ENCODE measurements around the gene JADE1. TPM values are rescaled to one million over a fixed set of nuclear protein-coding genes. Genes with fewer than 3 reads are reported as not detected.

Gene JADE1
- total RNA-seq, 1 experiment from 2014 or later = 31.5 TPM

GRCh38 chr4:128841402-128841801 lies 31.9 kb downstream of the JADE1 start:
- Histone ChIP-seq H3K4me1 (ENCODE audit: low read length) (peaks cover 32% of the 10 kb centered on the region), H3K36me3 (ENCODE audit: insufficient read depth, low read length) (peaks cover 86% of the 10 kb centered on the region), H4K20me1 (ENCODE audit: insufficient read depth, low read depth, low read length) (peaks cover 40% of the 10 kb centered on the region), H3K27me3 (ENCODE audit: low read length) (no peaks in the 10 kb centered on the region), H3K9me2 (replicated peaks; ENCODE audit: insufficient read depth, low read length) (no peaks in the 10 kb centered on the region), H3K9me3 (ENCODE audit: low read length) (no peaks in the 10 kb centered on the region), H3K4me3 (ENCODE audit: low read length) (no peak overlapping the region), H3K27ac (ENCODE audit: low read length) (no peak overlapping the region), H3K4me2 (ENCODE audit: low read depth, low read length, poor library complexity, severe bottlenecking) (no peak overlapping the region), H3K79me2 (ENCODE audit: low read length) (peaks cover 100% of the 10 kb centered on the region), H3K9ac (ENCODE audit: low read length) (no peak overlapping the region), H2AFZ (ENCODE audit: low read length) (no peak overlapping the region)
- no peak for DNase-seq

GRCh38 chr4:128844931-128845330 lies 35.4 kb downstream of the JADE1 start:
- H3K79me2 ChIP-seq (ENCODE audit: low read length) = peaks cover 94% of the 10 kb centered on the region
- H3K4me3 ChIP-seq (ENCODE audit: low read length) = no peak overlapping the region
- peaks cover 40% of the 10 kb centered on the region for H4K20me1 ChIP-seq (ENCODE audit: insufficient read depth, low read depth, low read length)
- no peak overlapping the region for H3K9ac ChIP-seq (ENCODE audit: low read length)
- H3K4me2 ChIP-seq (ENCODE audit: low read depth, low read length, poor library complexity, severe bottlenecking) = no peak overlapping the region
- H3K36me3 ChIP-seq (ENCODE audit: insufficient read depth, low read length) = peaks cover 83% of the 10 kb centered on the region
- no peaks in the 10 kb centered on the region for H3K4me1 ChIP-seq (ENCODE audit: low read length)
- H3K27ac ChIP-seq (ENCODE audit: low read length) = no peak overlapping the region
- no peaks in the 10 kb centered on the region for H3K9me2 ChIP-seq (replicated peaks; ENCODE audit: insufficient read depth, low read length)
- no peak for DNase-seq
- H2AFZ ChIP-seq (ENCODE audit: low read length) = no peak overlapping the region
- H3K9me3 ChIP-seq (ENCODE audit: low read length) = no peaks in the 10 kb centered on the region
- H3K27me3 ChIP-seq (ENCODE audit: low read length) = no peaks in the 10 kb centered on the region

- Histone ChIP-seq H3K4me3 (ENCODE audit: low read length) (no peak overlapping the region), H3K27ac (ENCODE audit: low read length) (no peak overlapping the region), H3K4me1 (ENCODE audit: low read length) (no peaks in the 10 kb centered on the region), H3K4me2 (ENCODE audit: low read depth, low read length, poor library complexity, severe bottlenecking) (no peak overlapping the region), H2AFZ (ENCODE audit: low read length) (no peak overlapping the region), H3K79me2 (ENCODE audit: low read length) (peaks cover 92% of the 10 kb centered on the region), H4K20me1 (ENCODE audit: insufficient read depth, low read depth, low read length) (peaks cover 41% of the 10 kb centered on the region), H3K27me3 (ENCODE audit: low read length) (no peaks in the 10 kb centered on the region), H3K9me3 (ENCODE audit: low read length) (no peaks in the 10 kb centered on the region), H3K9ac (ENCODE audit: low read length) (no peak overlapping the region), H3K36me3 (ENCODE audit: insufficient read depth, low read length) (peaks cover 82% of the 10 kb centered on the region), H3K9me2 (replicated peaks; ENCODE audit: insufficient read depth, low read length) (no peaks in the 10 kb centered on the region)
- DNase-seq = no peak
Observed at GRCh38 chr4:128846063-128846462, 36.6 kb downstream of the JADE1 start.

GRCh38 chr4:128847082-128847724 lies 37.7 kb downstream of the JADE1 start:
- peaks cover 83% of the 10 kb centered on the region for H3K36me3 ChIP-seq (ENCODE audit: insufficient read depth, low read length)
- no peak overlapping the region for H3K4me3 ChIP-seq (ENCODE audit: low read length)
- no peaks in the 10 kb centered on the region for H3K4me1 ChIP-seq (ENCODE audit: low read length)
- H4K20me1 ChIP-seq (ENCODE audit: insufficient read depth, low read depth, low read length) = peaks cover 41% of the 10 kb centered on the region
- H3K79me2 ChIP-seq (ENCODE audit: low read length) = peaks cover 87% of the 10 kb centered on the region
- H3K27me3 ChIP-seq (ENCODE audit: low read length) = no peaks in the 10 kb centered on the region
- no peaks in the 10 kb centered on the region for H3K9me2 ChIP-seq (replicated peaks; ENCODE audit: insufficient read depth, low read length)
- H3K4me2 ChIP-seq (ENCODE audit: low read depth, low read length, poor library complexity, severe bottlenecking) = no peak overlapping the region
- H3K9me3 ChIP-seq (ENCODE audit: low read length) = no peaks in the 10 kb centered on the region
- no peak for DNase-seq
- no peak overlapping the region for H2AFZ ChIP-seq (ENCODE audit: low read length)
- no peak overlapping the region for H3K9ac ChIP-seq (ENCODE audit: low read length)
- H3K27ac ChIP-seq (ENCODE audit: low read length) = no peak overlapping the region

GRCh38 chr4:128848461-128848860 lies 39.0 kb downstream of the JADE1 start:
- Histone ChIP-seq H3K9me3 (ENCODE audit: low read length) (no peaks in the 10 kb centered on the region), H3K27ac (ENCODE audit: low read length) (no peak overlapping the region), H3K4me3 (ENCODE audit: low read length) (no peak overlapping the region), H3K27me3 (ENCODE audit: low read length) (no peaks in the 10 kb centered on the region), H2AFZ (ENCODE audit: low read length) (no peak overlapping the region), H3K9me2 (replicated peaks; ENCODE audit: insufficient read depth, low read length) (no peaks in the 10 kb centered on the region), H3K36me3 (ENCODE audit: insufficient read depth, low read length) (peaks cover 84% of the 10 kb centered on the region), H3K9ac (ENCODE audit: low read length) (no peak overlapping the region), H4K20me1 (ENCODE audit: insufficient read depth, low read depth, low read length) (peaks cover 30% of the 10 kb centered on the region), H3K79me2 (ENCODE audit: low read length) (peaks cover 85% of the 10 kb centered on the region), H3K4me1 (ENCODE audit: low read length) (no peaks in the 10 kb centered on the region), H3K4me2 (ENCODE audit: low read depth, low read length, poor library complexity, severe bottlenecking) (no peak overlapping the region)
- DNase-seq = no peak

GRCh38 chr4:128850252-128850651 lies 40.8 kb downstream of the JADE1 start:
- H3K27me3 ChIP-seq (ENCODE audit: low read length) = no peaks in the 10 kb centered on the region
- H3K9me3 ChIP-seq (ENCODE audit: low read length) = no peaks in the 10 kb centered on the region
- no peak overlapping the region for H3K4me3 ChIP-seq (ENCODE audit: low read length)
- no peak for DNase-seq
- H3K4me1 ChIP-seq (ENCODE audit: low read length) = peaks cover 16% of the 10 kb centered on the region
- H3K79me2 ChIP-seq (ENCODE audit: low read length) = peaks cover 85% of the 10 kb centered on the region
- H4K20me1 ChIP-seq (ENCODE audit: insufficient read depth, low read depth, low read length) = peaks cover 18% of the 10 kb centered on the region
- peaks cover 80% of the 10 kb centered on the region for H3K36me3 ChIP-seq (ENCODE audit: insufficient read depth, low read length)
- no peak overlapping the region for H3K4me2 ChIP-seq (ENCODE audit: low read depth, low read length, poor library complexity, severe bottlenecking)
- H3K9me2 ChIP-seq (replicated peaks; ENCODE audit: insufficient read depth, low read length) = no peaks in the 10 kb centered on the region
- no peak overlapping the region for H3K27ac ChIP-seq (ENCODE audit: low read length)
- H2AFZ ChIP-seq (ENCODE audit: low read length) = no peak overlapping the region
- no peak overlapping the region for H3K9ac ChIP-seq (ENCODE audit: low read length)

GRCh38 chr4:128853741-128854140 lies 44.2 kb downstream of the JADE1 start:
- Histone ChIP-seq H3K9ac (ENCODE audit: low read length) (no peak overlapping the region), H3K79me2 (ENCODE audit: low read length) (peaks cover 80% of the 10 kb centered on the region), H3K9me2 (replicated peaks; ENCODE audit: insufficient read depth, low read length) (no peaks in the 10 kb centered on the region), H3K27me3 (ENCODE audit: low read length) (no peaks in the 10 kb centered on the region), H3K9me3 (ENCODE audit: low read length) (no peaks in the 10 kb centered on the region), H3K36me3 (ENCODE audit: insufficient read depth, low read length) (peaks cover 85% of the 10 kb centered on the region), H2AFZ (ENCODE audit: low read length) (no peak overlapping the region), H4K20me1 (ENCODE audit: insufficient read depth, low read depth, low read length) (peaks cover 20% of the 10 kb centered on the region), H3K4me3 (ENCODE audit: low read length) (no peak overlapping the region), H3K4me1 (ENCODE audit: low read length) (peaks cover 32% of the 10 kb centered on the region), H3K27ac (ENCODE audit: low read length) (no peak overlapping the region), H3K4me2 (ENCODE audit: low read depth, low read length, poor library complexity, severe bottlenecking) (no peak overlapping the region)
- DNase-seq = no peak

- Histone ChIP-seq H3K27me3 (ENCODE audit: low read length) (no peaks in the 10 kb centered on the region), H3K4me1 (ENCODE audit: low read length) (peaks cover 32% of the 10 kb centered on the region), H2AFZ (ENCODE audit: low read length) (no peak overlapping the region), H3K79me2 (ENCODE audit: low read length) (peaks cover 78% of the 10 kb centered on the region), H4K20me1 (ENCODE audit: insufficient read depth, low read depth, low read length) (peaks cover 22% of the 10 kb centered on the region), H3K27ac (ENCODE audit: low read length) (no peak overlapping the region), H3K36me3 (ENCODE audit: insufficient read depth, low read length) (peaks cover 84% of the 10 kb centered on the region), H3K9me2 (replicated peaks; ENCODE audit: insufficient read depth, low read length) (no peaks in the 10 kb centered on the region), H3K9ac (ENCODE audit: low read length) (no peak overlapping the region), H3K4me3 (ENCODE audit: low read length) (no peak overlapping the region), H3K9me3 (ENCODE audit: low read length) (no peaks in the 10 kb centered on the region), H3K4me2 (ENCODE audit: low read depth, low read length, poor library complexity, severe bottlenecking) (no peak overlapping the region)
- DNase-seq = no peak
Observed at GRCh38 chr4:128854433-128854832, 44.9 kb downstream of the JADE1 start.
